Dermis lymphatic vessel endothelial cell (primary cell): ENCODE results near the gene UMOD. TPM values are rescaled to one million over a fixed set of nuclear protein-coding genes. Genes with fewer than 3 reads are reported as not detected.

Experiments used
- total RNA-seq: library from RNA; depleted of rRNA; stranded (reverse); fragments of >200 nt; gene quantifications from 2 replicates; pipeline ENCODE4 v1.2.1, GENCODE V29; 2014

The UMOD gene
- not detected in 2 replicates for total RNA-seq

DNA sequence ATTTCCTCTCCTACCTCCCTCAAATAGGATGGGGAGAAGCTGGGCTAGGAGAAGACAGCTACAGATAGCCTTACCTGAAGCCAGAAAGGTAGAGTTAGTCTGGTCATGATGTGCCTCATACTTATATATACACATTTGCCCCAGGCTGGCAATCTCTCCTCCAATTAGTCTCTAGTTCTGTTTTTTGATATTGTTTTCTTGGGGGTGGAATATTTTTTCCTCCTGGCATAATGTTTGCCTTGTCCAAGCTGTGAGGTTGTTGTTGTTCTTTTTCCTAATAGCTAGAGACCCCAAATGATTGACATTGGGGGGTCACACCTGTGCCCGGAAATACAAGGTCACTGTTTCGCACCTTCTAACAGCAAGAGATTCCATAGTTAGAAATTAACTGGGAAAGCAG lies at the start of gene UMOD:
Gene UMOD (minus strand): TSS at position 101 of the 400 bp plus-strand sequence. CDS start 1,978 bp downstream, outside the sequence.

DNA sequence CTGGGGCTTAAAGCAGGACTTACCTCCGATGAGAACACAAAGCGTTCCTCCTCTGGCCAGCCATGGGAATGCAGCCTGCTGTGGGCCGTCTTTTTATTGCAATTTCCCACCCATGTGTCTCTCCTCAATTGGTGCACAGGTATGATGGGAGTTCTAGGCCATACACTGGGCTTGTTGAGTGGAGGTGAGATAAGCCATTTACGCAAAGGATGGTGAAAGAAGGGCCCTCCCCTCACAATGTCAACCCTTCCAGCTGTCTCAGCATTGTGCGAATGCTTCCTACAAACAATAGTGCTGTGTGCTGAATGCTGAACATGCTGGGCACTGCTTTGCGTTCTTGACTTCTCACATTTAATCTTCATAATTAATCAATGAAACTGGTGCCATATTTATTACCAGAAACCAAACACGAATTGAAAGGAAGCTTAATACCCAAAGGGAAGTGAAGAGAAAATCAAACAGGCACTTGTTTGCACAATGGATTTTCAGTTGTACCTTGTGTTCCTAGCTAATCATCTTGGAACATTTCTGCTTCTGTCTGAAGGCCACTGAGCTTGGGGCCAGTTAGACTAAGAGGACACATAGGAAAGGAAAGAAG lies 25.0 kb downstream of the UMOD start, which contains the start of gene GP2:
Gene GP2 (minus strand): TSS at position 70 of the 598 bp plus-strand sequence. CDS start 1,082 bp downstream, outside the sequence.

Other genes with a start within 250 kb of the UMOD start
- not detected in 2 replicates for gene GP2, start 25.2 kb downstream of the UMOD start, total RNA-seq
- not detected in 2 replicates for gene PDILT, start 52.0 kb upstream of the UMOD start, total RNA-seq
- 3.7 and 5.2 TPM in 2 replicates for gene ACSM5, start 56.8 kb upstream of the UMOD start, total RNA-seq
- gene ACSM2A, start 98.8 kb upstream of the UMOD start, total RNA-seq: 0.22 and 0.26 TPM in 2 replicates
- 0.43 TPM in 2 replicates for gene ACSM2B, start 223.7 kb upstream of the UMOD start, total RNA-seq